ENCODE results near the gene SLC16A7. TPM values are rescaled to one million over a fixed set of nuclear protein-coding genes. Genes with fewer than 3 reads are reported as not detected.

Gene SLC16A7
- total and polyA plus RNA-seq, 10 of the 15 experiments (the other 5 are each of a cell fraction or from before 2014, with no cell fraction given) = 1.5 to 12.9 (median 6.7) TPM

DNA sequence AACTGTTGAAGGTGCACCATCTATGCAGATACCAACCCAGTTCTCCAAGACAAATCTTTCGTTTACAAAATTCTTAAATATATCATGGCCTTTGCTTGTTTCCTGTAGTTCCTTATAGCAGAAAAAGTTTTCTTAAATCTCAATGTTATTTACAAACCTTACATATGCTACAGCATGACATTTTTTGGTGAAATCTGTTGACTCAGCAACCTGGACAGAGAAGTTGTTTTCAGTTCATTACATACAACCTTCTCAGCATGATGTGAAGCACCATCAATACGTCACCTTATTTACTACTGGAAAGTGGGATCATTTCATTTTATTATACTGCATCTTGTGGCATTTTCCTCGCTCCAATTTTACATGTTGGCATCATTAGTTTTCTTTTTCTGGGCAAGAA lies 231.9 kb downstream of the SLC16A7 start:
- Histone ChIP-seq H2AFZ (ENCODE audit: control insufficient read depth, low read depth, low read length) (no peak overlapping the region), H3K4me1 (ENCODE audit: control insufficient read depth, insufficient read depth, low read length) (no peaks in the 10 kb centered on the region), H3K4me2 (ENCODE audit: control insufficient read depth, insufficient read depth) (no peak overlapping the region), H3K9ac (ENCODE audit: control insufficient read depth, insufficient read depth, low read length) (no peak overlapping the region), H4K20me1 (ENCODE audit: control insufficient read depth, insufficient read depth) (no peaks in the 10 kb centered on the region), H3K4me3 (no peak overlapping the region), H3K27me3 (replicated peaks in 1 of 2; ENCODE audit: control insufficient read depth in 2 of 2, insufficient read depth in 2 of 2, low read length in 1 of 2) (no peaks in the 10 kb centered on the region), H3K9me3 (replicated peaks; ENCODE audit: control insufficient read depth, insufficient read depth, low read length) (no peaks in the 10 kb centered on the region), H3K27ac (ENCODE audit: control insufficient read depth, insufficient read depth) (no peak overlapping the region), H3K36me3 (ENCODE audit: control insufficient read depth in 2 of 2, insufficient read depth in 2 of 2, low read length in 1 of 2) (no peaks in the 10 kb centered on the region), H3K79me2 (ENCODE audit: control insufficient read depth, insufficient read depth, low read length) (no peaks in the 10 kb centered on the region)
- CTCF ChIA-PET = no interaction called here
- intact Hi-C loops (cut with micrococcal nuclease; ENCODE audit: unreplicated experiment) = no loop called here
- BruUV-seq (replicated peaks) = no TSS peak
- in situ Hi-C loops (cut with MboI) = no loop called here
- FAIRE-seq = no peak
- SMC1A ChIA-PET (ENCODE audit: uncharacterized antibody, unreplicated experiment) = no interaction called here
- no peak for ATAC-seq
- no peak for DNase-seq (ENCODE audit: low read depth, low spot score)
- POLR2A ChIA-PET = no interaction called here
- WGBS (ENCODE audit: insufficient coverage, insufficient replicate concordance, low lambda C conversion rate, missing lambda C conversion rate) = 10% methylated on average over 3 of the region's 3 CpGs
- RAD21 ChIA-PET (ENCODE audit: unreplicated experiment) = no interaction called here
- TF ChIP-seq POLR2AphosphoS2 (IDR thresholded peaks at IDR 0.05; ENCODE audit: low read depth, low read length) (no peak), KLF5 (IDR thresholded peaks at IDR 0.05; ENCODE audit: partially characterized antibody) (no peak), NFIC (IDR thresholded peaks at IDR 0.05; ENCODE audit: low read depth, low read length) (no peak), PAX8 (IDR thresholded peaks at IDR 0.05) (no peak)

DNA sequence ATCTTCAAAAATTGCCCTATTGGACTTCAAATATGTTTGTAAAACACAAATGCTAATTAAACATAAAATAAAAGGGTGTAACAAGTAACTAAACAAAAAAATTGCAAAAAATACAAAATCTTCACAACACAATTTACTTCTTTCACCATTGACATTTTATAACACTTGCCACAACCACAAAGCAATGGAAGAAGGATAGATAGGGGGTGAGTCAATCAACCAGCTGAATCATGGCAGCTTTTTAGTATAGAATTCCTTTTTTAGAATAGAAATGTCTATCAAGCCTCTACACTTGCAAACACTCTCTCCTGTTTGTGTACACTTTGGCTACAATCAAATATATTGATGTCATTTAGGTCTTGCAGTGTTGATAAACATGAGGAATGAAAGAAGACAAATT lies 232.7 kb downstream of the SLC16A7 start:
- Histone ChIP-seq H3K27ac (ENCODE audit: control insufficient read depth, insufficient read depth) (no peak overlapping the region), H3K4me1 (ENCODE audit: control insufficient read depth, insufficient read depth, low read length) (no peaks in the 10 kb centered on the region), H3K9me3 (replicated peaks; ENCODE audit: control insufficient read depth, insufficient read depth, low read length) (no peaks in the 10 kb centered on the region), H2AFZ (ENCODE audit: control insufficient read depth, low read depth, low read length) (no peak overlapping the region), H3K4me2 (ENCODE audit: control insufficient read depth, insufficient read depth) (no peak overlapping the region), H3K9ac (ENCODE audit: control insufficient read depth, insufficient read depth, low read length) (no peak overlapping the region), H3K27me3 (replicated peaks in 1 of 2; ENCODE audit: control insufficient read depth in 2 of 2, insufficient read depth in 2 of 2, low read length in 1 of 2) (no peaks in the 10 kb centered on the region), H4K20me1 (ENCODE audit: control insufficient read depth, insufficient read depth) (no peaks in the 10 kb centered on the region), H3K79me2 (ENCODE audit: control insufficient read depth, insufficient read depth, low read length) (no peaks in the 10 kb centered on the region), H3K36me3 (ENCODE audit: control insufficient read depth in 2 of 2, insufficient read depth in 2 of 2, low read length in 1 of 2) (no peaks in the 10 kb centered on the region), H3K4me3 (no peak overlapping the region)
- DNase-seq (ENCODE audit: low read depth, low spot score) = no peak
- no peak for ATAC-seq
- intact Hi-C loops (cut with micrococcal nuclease; ENCODE audit: unreplicated experiment) = no loop called here
- BruUV-seq (replicated peaks) = no TSS peak
- POLR2A ChIA-PET = no interaction called here
- in situ Hi-C loops (cut with MboI) = no loop called here
- no peak for FAIRE-seq
- SMC1A ChIA-PET (ENCODE audit: uncharacterized antibody, unreplicated experiment) = no interaction called here
- RAD21 ChIA-PET (ENCODE audit: unreplicated experiment) = no interaction called here
- CTCF ChIA-PET = no interaction called here
- TF ChIP-seq IKZF2 (IDR thresholded peaks at IDR 0.05) = no peak
- TF ChIP-seq, protein P1, sequence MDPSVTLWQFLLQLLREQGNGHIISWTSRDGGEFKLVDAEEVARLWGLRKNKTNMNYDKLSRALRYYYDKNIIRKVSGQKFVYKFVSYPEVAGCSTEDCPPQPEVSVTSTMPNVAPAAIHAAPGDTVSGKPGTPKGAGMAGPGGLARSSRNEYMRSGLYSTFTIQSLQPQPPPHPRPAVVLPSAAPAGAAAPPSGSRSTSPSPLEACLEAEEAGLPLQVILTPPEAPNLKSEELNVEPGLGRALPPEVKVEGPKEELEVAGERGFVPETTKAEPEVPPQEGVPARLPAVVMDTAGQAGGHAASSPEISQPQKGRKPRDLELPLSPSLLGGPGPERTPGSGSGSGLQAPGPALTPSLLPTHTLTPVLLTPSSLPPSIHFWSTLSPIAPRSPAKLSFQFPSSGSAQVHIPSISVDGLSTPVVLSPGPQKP (IDR thresholded peaks at IDR 0.05; ENCODE audit: low read depth, low read length) = no peak
- TF ChIP-seq, protein P2, sequence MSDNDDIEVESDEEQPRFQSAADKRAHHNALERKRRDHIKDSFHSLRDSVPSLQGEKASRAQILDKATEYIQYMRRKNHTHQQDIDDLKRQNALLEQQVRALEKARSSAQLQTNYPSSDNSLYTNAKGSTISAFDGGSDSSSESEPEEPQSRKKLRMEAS (IDR thresholded peaks at IDR 0.05; ENCODE audit: low read depth, low read length) = no peak
- TF ChIP-seq SMARCA5 (IDR thresholded peaks at IDR 0.05) = no peak
- no peak for TF ChIP-seq SIN3A (IDR thresholded peaks at IDR 0.05; ENCODE audit: low read depth, low read length)
- TF ChIP-seq EZH2 (IDR thresholded peaks at IDR 0.05; ENCODE audit: borderline replicate concordance, control insufficient read depth, low read depth, low read length) = no peak
- no peak for TF ChIP-seq ZNF24 (IDR thresholded peaks at IDR 0.05)
- TF ChIP-seq TCF12 (IDR thresholded peaks at IDR 0.05; ENCODE audit: low read depth, low read length) = no peak
- TF ChIP-seq CBFB (IDR thresholded peaks at IDR 0.05; ENCODE audit: low read depth) = no peak
- TF ChIP-seq MYB (IDR thresholded peaks at IDR 0.05; ENCODE audit: borderline replicate concordance, low read depth, low read length) = no peak
- TF ChIP-seq PAX5 (IDR thresholded peaks at IDR 0.05; ENCODE audit: borderline replicate concordance, low read depth, low read length) = no peak
- TF ChIP-seq, protein P3, sequence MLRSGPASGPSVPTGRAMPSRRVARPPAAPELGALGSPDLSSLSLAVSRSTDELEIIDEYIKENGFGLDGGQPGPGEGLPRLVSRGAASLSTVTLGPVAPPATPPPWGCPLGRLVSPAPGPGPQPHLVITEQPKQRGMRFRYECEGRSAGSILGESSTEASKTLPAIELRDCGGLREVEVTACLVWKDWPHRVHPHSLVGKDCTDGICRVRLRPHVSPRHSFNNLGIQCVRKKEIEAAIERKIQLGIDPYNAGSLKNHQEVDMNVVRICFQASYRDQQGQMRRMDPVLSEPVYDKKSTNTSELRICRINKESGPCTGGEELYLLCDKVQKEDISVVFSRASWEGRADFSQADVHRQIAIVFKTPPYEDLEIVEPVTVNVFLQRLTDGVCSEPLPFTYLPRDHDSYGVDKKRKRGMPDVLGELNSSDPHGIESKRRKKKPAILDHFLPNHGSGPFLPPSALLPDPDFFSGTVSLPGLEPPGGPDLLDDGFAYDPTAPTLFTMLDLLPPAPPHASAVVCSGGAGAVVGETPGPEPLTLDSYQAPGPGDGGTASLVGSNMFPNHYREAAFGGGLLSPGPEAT (IDR thresholded peaks at IDR 0.05; ENCODE audit: low read depth) = no peak
- TF ChIP-seq JUND (IDR thresholded peaks at IDR 0.05; ENCODE audit: low read depth, low read length) = no peak
